GM18870 (cell line): ENCODE measurements around the gene SCYL3.
"Not testable (repeated sequence)": the region's sequence is repeated elsewhere in the genome, so short reads cannot be mapped to it uniquely, and the experiment has no call there.

Experiments used
- ATAC-seq: cut with Tn5 transposase; IDR thresholded peaks from one replicate; pipeline ENCODE4 v1.9.1; 2021; ENCODE audit warnings: moderate library complexity; ENCODE audit not compliant: unreplicated experiment

The SCYL3 gene, protein sequence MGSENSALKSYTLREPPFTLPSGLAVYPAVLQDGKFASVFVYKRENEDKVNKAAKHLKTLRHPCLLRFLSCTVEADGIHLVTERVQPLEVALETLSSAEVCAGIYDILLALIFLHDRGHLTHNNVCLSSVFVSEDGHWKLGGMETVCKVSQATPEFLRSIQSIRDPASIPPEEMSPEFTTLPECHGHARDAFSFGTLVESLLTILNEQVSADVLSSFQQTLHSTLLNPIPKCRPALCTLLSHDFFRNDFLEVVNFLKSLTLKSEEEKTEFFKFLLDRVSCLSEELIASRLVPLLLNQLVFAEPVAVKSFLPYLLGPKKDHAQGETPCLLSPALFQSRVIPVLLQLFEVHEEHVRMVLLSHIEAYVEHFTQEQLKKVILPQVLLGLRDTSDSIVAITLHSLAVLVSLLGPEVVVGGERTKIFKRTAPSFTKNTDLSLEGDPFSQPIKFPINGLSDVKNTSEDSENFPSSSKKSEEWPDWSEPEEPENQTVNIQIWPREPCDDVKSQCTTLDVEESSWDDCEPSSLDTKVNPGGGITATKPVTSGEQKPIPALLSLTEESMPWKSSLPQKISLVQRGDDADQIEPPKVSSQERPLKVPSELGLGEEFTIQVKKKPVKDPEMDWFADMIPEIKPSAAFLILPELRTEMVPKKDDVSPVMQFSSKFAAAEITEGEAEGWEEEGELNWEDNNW

DNA sequence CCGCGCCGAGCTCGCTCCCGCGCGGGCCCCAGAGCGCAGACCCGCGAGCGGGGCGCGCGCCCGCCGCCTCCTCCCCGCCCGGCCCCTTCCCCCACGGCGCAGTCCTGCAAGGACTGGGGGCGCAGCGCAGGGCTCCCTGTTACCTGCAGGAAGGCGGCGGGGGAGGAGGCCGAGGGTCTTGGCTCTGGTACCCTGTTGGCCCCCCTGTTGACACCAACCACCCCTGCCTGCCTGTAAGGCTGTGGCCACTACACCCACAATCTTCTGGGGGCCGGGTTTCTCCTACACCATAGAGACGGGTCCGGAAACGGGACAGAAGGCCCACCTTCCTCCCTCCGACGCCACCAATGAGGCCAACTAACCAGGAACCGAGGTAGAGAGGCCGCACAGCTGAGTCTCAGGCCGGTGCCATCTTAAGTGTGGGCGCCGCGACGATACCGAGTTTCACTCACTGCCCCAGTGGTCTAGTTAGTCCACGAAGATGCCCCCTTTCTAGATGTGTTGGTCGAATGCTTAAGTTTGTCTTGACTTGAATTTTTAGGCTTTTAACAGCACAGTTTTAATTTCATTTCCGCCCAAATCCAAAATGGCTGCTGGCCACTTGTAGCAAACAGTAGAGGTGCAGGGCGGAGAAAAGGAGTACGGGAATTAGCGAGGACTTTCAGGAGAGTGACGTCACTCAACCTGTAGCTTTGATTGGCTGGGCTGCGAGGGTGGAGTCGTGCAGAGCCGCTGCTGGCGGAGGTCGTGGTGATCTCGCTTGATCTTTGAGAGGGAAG is at the start of gene SCYL3:
TSS of gene SCYL3 (minus strand) at position 252 of the 779 bp plus-strand sequence. CDS start 5,056 bp downstream, outside the sequence.
- ATAC-seq: peak; percentile 84

DNA sequence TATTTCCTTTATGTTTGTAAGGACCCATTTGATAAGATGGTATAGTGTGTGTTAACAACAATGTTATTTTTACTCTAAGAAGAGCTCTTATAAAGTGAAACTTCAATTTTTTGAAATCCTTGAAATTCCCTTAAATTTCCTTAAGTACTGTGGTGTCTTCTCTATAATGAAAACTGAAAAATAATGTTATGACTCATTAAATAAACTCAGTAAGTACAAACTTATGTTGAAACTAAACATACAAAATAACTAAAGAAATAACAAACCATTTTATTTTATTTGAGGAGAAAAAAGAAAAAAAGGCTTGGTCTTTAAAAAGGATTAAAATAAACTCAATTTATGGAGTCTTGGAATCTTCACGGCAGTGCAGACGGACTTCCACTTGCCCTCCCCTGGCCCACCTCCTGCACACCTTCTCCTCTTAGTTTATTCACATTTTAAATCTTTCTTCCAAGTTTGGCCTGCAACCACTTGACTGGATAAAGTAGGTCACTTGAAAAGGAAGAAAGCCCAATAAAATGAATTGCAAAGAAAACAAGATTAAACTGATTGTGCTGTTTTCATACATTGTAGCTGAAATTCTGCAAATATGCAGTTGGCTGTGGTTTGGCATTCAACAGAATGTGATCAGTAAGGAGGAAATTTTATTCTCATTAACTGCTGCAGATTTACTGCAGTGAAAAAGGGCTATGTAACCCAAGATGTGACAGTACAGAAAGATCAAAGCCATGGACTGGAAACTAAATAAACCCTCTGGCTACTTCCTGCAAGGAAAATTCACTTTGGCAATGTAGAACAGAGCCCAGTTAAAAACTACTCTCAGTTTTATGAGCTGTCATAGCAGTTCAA is 48.5 kb upstream of the SCYL3 start:
- ATAC-seq: no peak

DNA sequence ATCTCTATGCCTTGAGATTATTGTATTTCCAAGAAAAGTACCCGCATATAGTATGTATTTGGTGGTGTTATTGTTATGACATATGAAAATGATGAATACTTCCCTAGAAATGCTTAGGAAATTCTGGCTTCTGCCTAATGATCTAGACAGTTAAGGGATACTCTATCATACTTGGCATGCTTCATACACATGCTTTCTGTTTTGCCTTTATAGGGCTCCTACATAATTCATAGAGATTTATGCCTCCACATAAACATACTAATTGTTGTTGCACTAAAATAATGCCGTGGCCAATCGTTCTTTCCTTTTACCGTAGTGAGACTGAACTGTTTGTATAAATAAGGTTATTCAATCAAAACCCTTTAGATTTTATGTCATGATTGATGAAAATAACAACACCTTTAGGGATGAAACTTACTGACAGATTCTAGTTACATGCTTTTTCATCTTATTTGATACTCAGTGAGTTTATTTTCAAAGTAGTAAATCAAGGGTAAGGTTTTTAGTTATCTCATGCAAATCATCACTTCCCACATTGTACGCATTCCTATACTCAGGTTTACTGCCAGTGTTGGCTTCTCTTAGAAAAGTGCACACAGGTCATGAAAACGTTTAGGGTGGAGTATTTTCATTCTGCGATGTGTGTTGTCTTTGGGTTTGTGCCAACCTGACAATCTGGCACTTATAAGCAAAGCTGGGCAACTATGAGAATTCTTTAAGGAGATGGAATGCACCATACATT is 40.5 kb upstream of the SCYL3 start:
- ATAC-seq: no peak

DNA sequence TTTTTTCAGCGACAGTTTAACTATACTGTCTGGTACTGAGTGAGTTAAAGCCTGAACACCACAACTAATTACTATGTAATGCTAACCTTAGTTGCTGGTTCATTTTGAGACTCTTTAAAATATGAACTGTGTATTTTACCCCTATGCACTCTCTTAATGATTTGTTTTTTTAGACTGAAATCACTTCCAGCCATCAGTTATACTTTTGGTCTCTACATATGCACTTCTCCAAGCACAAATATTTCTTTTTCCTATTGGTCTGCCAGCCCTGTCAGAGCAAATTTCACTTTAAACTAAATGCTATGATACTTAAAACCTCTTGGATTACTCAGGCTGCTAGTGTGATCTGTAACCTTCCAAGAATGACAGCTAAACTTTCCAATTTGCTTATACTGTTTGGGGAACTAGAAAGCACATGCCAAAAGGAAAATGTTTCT is 38.1 kb upstream of the SCYL3 start:
- no peak for ATAC-seq

DNA sequence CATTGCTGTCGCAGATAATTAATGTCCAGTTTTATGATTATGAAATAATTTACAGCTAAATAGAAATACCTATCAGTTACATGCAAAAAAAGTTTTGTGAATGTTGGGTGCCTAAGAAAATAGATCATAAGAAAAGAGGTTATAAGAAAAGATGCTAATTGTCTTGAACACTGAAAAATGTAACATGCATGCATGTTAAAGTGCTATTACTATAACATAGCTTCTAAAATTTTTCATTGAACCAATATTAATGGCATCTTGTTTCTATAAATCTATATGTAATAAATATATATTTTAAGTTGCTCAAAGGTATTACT is 35.5 kb upstream of the SCYL3 start:
- ATAC-seq: no peak

DNA sequence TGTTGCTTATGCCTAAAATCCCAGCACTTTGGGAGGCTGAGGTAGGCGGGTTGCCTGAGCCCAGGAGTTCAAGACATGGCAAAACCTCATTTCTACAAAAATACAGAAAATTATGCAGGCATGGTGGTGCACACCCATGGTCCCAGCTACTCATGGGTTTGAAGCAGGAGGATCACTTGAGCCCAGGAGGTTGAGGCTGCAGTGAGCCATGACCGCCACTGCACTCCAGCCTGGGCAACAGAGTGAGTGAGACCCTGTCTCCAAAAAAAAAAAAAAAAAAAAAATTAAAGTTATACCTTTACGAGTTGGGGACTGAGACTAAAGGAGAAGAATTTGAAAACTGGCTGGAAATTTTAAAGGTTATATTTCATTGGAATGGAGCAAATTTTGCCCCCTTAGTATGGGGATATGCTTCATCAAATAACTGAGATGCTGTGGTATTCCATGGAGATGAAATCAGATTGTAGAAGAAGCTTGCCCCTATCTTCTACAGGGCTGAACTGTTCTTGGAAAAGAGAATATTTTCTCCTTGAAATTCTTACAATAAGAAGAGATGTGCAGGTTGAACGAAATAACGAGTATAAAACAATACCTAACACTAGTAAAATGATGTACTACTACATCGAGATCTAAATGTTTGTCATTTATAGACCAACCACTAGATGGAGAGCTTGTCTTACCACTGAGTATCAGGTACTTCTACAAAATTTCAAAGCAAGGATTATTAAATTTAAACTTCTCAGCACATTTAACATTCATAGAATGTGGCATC is 34.9 kb upstream of the SCYL3 start:
- peak; percentile 64 for ATAC-seq

DNA sequence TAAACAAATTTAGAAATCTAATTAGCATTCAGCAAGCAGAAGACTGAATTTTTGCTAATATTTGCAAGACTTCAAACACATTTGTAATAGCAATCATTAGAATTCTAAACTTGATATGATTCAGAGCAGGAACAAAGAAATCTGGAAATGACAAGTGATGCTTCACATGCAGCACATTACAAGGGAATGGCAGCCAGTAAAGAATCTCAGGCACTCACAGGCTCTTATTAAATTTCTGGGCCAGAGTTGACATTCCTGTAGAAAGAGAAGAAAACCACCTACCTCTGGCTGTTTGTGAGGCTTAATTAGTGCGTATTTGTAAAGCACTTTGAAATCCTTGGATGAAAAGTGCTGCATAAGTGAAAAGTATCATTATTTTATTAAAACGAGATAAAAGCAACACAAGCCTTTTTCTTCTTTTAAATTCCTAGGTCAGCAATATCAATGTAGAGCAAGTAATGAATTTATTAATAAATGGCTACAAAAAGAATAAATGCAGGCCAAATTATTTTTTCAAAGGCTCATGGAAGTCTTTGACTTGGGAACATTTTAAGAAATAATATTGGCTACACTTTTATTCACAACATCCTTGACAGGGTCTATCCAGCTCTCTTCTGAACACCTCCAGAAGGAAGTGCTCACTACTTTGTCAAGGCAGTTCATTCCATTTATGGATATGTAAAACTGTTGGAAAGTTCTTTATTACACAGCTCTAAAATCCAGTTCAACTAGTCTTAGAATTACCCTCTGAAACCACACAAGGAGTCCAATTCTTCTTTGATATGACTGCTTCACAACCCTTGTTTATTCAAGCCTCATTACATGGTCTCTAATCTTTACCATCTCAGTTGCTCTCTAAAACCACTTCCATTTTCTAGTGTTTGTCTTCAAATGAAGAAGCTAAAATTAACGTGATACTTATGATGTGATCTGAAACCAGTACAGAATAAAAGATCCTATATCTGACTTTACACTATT is 32.1 kb upstream of the SCYL3 start:
- ATAC-seq: peak; percentile 44

DNA sequence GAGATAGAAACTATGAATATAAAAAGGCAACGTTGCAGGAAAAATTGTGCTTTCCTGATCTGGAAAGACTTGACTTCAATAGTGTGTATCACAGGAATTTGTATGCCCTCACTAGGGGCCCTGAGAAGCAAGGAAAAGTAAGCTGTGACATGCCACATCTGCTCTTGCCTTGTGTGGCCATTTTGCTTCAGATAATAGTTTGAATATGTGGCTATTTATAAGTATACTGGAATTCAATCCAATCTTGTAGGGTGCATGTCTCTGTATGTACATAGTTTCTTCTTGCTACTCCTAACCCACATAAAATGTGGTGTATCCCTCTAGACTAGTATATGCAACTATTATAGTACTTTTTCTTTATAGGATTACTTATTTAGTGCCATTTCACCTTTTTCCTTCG is 31.1 kb upstream of the SCYL3 start:
- ATAC-seq: no peak

DNA sequence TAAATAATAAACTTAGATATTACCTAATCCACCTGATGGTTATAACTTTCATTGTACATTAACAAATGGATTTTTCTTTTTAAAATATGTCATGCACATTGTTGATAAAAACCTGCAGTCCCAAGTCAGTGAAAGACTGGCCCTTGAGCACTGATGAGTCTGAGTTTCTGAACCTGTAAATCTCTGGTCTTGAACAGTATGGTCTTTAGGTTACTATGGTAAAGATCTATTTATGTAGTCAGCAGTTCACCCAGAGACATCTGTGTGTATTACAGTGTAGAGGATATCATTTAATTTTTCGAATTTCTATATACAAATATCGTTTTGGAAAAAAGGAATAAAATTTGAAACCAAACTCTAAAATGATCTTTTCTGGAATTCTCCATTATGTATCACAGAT is 30.4 kb upstream of the SCYL3 start:
- no peak for ATAC-seq

DNA sequence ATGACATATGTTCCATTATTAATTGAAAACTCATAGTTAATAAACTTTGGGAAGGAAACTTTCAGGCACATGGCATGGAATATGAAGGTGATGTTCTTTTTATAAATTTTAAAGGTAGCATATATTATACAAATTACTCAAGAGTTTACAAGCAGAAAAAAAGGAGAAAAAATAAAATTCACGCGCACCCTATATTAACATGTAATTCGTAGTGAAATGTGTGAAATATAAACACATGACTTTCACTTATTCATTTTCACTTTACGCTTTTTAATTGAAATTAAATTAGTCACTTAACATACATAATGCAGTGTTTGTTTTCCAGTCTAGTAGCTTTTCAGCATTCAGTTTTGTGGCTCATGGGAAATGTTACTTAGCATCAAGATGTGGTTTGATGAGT is 27.4 kb upstream of the SCYL3 start:
- ATAC-seq: no peak

DNA sequence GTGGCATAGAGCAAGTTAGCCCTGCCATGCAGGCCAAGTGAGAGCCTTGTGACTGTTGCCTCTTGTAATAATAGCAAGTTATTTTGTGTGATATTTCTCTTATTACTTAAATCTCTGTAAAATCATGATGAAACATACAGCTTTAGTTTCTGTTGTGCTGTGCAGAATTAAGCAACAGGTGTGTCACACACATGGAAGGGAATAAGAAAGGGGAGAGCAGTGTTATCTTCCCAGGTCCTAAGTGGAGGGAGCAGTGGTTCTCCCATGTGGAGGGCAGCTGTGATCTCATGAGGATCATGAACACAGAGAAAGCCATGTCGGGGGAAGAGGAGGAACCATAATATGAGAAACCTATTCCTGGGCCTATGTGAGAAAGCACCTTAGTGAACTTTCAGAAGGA is 25.2 kb upstream of the SCYL3 start:
- ATAC-seq: no peak

DNA sequence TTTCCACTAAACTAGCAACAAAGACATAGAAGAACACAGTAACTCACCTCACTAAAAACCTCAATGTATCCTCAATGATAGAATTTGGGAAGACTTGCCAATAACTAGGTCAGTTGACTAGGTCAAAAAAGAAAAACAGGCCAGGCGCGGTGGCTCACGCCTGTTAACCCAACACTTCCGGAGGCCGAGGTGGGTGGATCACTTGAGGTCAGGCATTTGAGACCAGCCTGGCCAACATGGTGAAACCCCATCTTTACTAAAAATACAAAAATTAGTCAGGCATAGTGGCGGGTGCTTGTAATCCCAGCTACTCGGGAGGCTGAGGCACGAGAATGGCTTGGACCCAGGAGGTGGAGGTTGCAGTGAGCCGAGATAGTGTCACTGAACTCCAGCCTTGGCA is 24.5 kb upstream of the SCYL3 start:
- not testable (repeated sequence) for ATAC-seq

DNA sequence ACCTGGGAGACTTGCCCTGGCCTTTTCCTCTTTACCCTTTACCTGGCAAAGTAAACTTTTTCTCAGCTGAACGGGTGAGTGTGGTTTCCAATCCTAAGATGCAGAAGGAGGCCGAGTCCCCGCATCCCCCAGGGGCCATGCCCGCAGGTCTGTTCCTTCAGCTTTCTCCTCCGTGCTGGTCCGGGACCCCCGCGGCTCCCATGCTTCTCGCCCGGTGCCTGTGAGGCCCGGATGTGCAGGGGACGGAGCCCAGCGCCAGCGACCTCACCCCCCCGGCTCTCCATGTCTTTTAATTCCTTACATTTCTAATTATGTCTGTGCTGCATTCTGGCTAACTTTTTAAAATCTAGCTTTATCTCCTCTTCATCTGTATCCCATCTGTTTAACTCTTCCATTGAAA is 21.5 kb upstream of the SCYL3 start:
- no peak for ATAC-seq

DNA sequence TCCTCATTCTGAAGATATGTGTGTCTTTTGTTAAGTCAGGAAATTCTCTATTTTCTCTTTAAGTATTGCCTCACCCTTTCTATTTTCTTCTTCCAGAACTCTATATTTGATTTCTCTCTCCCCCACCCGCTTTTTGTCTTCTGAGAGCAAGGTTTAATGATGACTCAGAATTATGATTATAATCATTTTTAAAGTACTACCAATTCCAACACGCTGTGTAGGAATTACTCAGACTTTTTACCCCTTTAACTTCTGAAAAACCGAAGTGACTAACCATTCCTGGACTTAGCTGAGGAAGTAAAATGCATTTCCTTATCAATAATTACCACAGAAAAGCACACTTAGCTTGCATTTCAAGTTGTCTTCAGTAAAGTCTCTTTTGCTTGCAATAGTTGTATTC is 20.8 kb upstream of the SCYL3 start:
- no peak for ATAC-seq

DNA sequence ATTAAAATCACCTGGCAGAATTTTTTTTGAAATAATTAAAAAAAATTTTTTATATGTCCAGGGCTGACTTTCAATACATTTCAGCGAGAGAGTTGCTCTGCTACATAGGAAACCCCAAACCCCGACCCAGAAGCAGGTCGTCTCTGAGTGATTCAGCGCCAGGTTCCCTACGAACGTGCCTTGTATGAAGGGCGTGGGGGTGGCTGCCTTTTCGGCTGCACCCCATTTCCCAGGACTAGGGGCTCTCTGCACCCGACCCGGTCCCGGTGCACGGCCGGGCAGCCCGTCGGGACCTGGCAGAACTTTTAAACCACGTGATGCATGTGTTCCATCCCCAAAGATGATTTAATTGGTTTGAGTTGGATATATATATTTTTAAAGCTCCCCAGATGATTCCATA is 15.8 kb upstream of the SCYL3 start:
- no peak for ATAC-seq

DNA sequence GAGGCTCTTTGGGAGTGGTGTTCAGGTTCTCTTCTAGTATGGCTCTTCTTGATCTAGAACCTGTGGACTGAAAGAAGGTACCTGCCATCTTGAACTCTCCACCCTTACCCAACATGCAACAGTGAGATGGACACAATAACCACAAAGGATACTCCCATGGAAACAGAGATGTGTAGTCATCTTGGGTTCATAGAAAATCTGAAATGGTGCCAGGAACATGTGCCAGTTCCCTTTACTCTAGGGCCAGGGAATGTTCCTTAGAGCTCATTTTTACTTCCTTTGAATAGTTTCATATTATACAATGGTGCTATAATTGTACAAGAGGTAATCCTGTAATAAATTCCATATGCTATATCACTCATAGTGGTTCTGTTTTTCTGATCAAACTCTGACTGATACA is 13.2 kb upstream of the SCYL3 start:
- ATAC-seq: no peak

DNA sequence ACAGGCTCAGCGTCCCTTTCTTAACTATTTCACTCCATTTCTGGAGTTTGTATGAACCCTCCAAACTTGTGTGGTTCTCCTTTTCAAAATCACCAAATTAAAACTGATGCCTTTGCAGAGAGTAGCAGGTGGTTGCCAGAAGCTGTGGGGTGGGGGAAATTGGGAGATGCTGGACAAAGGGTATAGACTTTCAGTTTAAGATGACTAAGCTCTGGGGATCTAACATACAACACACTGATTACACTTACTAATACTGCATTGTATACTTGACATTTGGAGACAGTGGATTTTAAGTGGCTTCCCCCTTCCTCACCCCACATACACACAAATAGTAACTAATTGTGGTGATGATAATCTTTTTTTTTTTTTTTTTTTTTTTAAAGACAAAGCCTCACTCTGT is 11.1 kb upstream of the SCYL3 start:
- no peak for ATAC-seq

DNA sequence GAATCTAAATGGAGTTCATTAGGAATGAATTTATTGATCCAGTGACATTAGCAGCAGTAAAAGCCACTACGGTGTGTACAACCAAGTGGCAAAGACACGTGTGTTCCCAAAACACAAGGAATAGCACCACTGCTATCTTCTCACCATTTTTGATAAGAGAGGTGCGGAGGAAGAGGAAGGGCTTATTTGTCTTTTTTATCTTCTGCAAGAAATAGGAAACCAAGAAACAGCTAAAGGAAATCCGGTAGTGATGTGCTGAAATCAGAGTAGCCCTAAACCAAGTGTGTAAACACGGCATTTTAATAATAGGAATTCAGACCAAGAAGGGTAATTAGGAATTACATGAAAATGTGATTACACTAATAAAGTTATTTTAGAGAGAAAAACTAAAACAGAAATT is 9.1 kb upstream of the SCYL3 start:
- no peak for ATAC-seq
